Measurements from ENCODE around the gene ANKRD13D. TPM values are rescaled to one million over a fixed set of nuclear protein-coding genes. Genes with fewer than 3 reads are reported as not detected.

ANKRD13D gene
- total RNA-seq = 25.5 and 38.4 TPM in 2 replicates

DNA sequence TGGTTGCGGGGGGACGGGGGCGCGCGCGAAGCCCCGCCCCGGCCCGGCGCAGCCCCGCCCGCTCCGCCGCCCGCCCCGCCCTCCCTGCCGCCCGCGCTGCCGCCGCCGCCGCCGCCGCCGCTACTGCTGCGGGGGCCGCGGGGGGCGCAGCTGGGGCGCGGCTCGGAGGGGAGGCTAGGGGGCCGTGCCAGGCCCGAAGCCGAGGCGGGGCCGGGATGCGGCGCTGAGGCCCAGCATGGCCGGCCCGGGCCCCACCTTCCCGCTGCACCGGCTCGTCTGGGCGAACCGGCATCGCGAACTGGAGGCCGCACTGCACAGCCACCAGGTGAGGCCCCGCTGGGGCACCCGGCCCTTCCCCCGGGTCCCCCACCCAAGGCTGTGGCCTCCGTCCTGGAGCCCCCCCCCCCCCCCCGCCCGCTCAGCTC is at the start of gene ANKRD13D:
Gene ANKRD13D (plus strand): TSS at position 78 of the 425 bp plus-strand sequence. CDS start 158 bp downstream, at position 236.

DNA sequence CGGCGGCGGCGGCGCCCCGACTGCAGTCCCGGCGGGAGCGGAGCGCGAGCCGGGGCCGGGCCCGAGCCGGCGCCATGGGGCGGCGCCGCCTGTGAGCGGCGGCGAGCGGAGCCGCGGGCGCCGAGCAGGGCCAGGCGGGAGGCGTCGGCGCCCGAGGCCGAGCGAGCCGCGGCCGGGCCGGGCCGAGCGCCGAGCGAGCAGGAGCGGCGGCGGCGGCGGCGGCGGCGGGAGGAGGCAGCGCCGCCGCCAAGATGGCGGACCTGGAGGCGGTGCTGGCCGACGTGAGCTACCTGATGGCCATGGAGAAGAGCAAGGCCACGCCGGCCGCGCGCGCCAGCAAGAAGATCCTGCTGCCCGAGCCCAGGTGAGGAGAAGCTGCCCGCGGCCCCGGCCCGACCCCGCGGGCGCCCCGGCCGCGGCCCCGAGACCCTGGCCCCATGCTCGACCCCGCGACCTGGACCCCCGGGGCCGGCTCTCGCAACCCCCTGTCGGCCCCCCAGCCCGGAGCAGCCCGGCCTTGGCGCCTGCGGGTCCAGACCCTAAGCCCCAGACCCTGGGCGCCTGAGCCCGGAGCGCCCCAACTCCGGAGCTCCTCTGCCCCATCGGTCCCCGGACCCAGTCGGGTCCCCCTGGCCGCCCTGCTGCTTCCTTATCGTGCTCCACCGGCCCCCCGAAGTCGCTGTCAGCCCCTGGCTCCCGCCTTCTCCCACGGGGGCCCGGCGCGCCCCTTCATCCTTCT is 22.5 kb upstream of the ANKRD13D start, which contains the start of gene GRK2:
Gene GRK2 (plus strand): TSS at position 25 of the 739 bp plus-strand sequence. CDS start 227 bp downstream, at position 252.

DNA sequence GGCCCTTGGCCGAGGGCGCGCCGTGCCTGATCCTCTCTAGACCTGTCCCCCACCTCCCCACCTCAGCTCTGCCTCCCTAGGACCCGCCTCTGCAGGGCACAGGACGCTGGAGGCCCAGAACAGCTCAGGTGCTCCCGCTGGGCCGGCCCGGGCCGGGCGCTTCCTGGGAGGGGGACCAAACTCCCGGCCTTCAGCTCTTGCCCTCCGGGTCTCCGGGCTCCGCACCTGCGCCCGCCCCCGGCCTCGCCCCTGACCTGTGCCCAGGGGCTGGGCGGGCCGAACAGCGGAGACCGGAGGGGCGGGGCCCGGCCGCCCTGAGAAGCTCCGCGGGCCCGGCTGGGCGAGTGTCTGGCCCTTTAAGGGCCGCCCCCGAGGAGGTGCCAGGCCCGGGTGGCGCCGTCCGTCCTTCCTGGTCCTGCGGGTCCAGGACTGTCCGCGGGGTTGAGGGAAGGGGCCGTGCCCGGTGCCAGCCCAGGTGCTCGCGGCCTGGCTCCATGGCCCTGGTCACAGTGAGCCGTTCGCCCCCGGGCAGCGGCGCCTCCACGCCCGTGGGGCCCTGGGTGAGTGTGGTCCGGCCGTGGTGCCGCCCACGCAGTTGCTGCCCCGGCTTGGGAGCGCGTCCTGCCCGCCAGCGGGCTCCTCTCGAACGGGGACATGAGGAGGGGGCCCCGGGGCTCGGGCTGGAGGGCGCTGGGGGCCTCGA is 14.2 kb downstream of the ANKRD13D start, which contains the start of gene SSH3:
Gene SSH3 (plus strand): TSS at position 399 of the 703 bp plus-strand sequence. CDS start 96 bp downstream, at position 495.

Other genes with a start within 250 kb of the ANKRD13D start
- gene RHOD, start 232.5 kb upstream of the ANKRD13D start, total RNA-seq = 13.4 and 13.9 TPM in 2 replicates
- gene KDM2A, start 170.0 kb upstream of the ANKRD13D start, total RNA-seq = 60.1 and 61.1 TPM in 2 replicates
- 40.5 and 46.1 TPM in 2 replicates for gene GRK2, start 22.8 kb upstream of the ANKRD13D start, total RNA-seq
- 11.4 and 12.1 TPM in 2 replicates for gene SSH3, start 14.2 kb downstream of the ANKRD13D start, total RNA-seq
- gene POLD4, start 64.2 kb downstream of the ANKRD13D start, total RNA-seq = 53.0 and 75.8 TPM in 2 replicates
- gene CLCF1, start 84.3 kb downstream of the ANKRD13D start, total RNA-seq = 4.6 TPM in 2 replicates
- 6.7 and 8.8 TPM in 2 replicates for gene RAD9A, start 102.7 kb downstream of the ANKRD13D start, total RNA-seq
- gene PPP1CA, start 112.6 kb downstream of the ANKRD13D start, total RNA-seq = 275 and 323 TPM in 2 replicates
- gene TBC1D10C, start 114.8 kb downstream of the ANKRD13D start, total RNA-seq = under 0.01 and 0.19 TPM in 2 replicates
- 0.19 and 0.33 TPM in 2 replicates for gene CARNS1, start 126.4 kb downstream of the ANKRD13D start, total RNA-seq
- gene RPS6KB2, start 139.2 kb downstream of the ANKRD13D start, total RNA-seq = 43.0 and 44.4 TPM in 2 replicates
- 0.19 and 0.33 TPM in 2 replicates for gene PTPRCAP, start 148.4 kb downstream of the ANKRD13D start, total RNA-seq
- gene CORO1B, start 154.2 kb downstream of the ANKRD13D start, total RNA-seq = 139 and 168 TPM in 2 replicates
- gene GPR152, start 163.4 kb downstream of the ANKRD13D start, total RNA-seq = not detected in 2 replicates
- gene CABP4, start 166.1 kb downstream of the ANKRD13D start, total RNA-seq = 1.9 and 3.9 TPM in 2 replicates
- gene TMEM134, start 179.9 kb downstream of the ANKRD13D start, total RNA-seq = 24.7 and 32.0 TPM in 2 replicates
- gene AIP, start 193.7 kb downstream of the ANKRD13D start, total RNA-seq = 38.9 and 59.1 TPM in 2 replicates
- 7.3 and 11.4 TPM in 2 replicates for gene PITPNM1, start 216.1 kb downstream of the ANKRD13D start, total RNA-seq
- 24.2 and 24.6 TPM in 2 replicates for gene CDK2AP2, start 218.9 kb downstream of the ANKRD13D start, total RNA-seq
- not detected in 2 replicates for gene CABP2, start 234.1 kb downstream of the ANKRD13D start, total RNA-seq

Measured in vein endothelial cell (primary cell).